ENCODE measurements around the gene DCAKD.

Gene DCAKD

GRCh38 chr17:44999433-44999832, 52.0 kb downstream of the DCAKD start:
- TF ChIP-seq CTCF (IDR thresholded peaks at IDR 0.05; ENCODE audit: low read depth, low read length, poor library complexity, severe bottlenecking): no peak
- TF ChIP-seq EZH2phosphoT487 (IDR thresholded peaks at IDR 0.05; ENCODE audit: borderline replicate concordance, low read length): no peak
- Histone ChIP-seq H3K4me3 (ENCODE audit: low read length) (no peak overlapping the region), H3K27ac (ENCODE audit: low read depth, low read length) (no peak overlapping the region), H3K27me3 (ENCODE audit: control insufficient read depth, low read length) (peaks cover 49% of the 10 kb centered on the region), H3K4me2 (ENCODE audit: low read length) (no peak overlapping the region), H4K20me1 (ENCODE audit: control insufficient read depth, insufficient read depth, low read depth, low read length) (no peaks in the 10 kb centered on the region), H3K9me3 (ENCODE audit: control insufficient read depth, insufficient read depth, low read length) (peaks cover 6% of the 10 kb centered on the region; the same call in 1 of the 2 replicates), H3K36me3 (ENCODE audit: control insufficient read depth, low read length) (no peaks in the 10 kb centered on the region), H3K4me1 (ENCODE audit: control insufficient read depth, low read length) (no peaks in the 10 kb centered on the region), H3F3A (ENCODE audit: control insufficient read depth, insufficient read depth) (no peaks in the 10 kb centered on the region), H3K79me2 (ENCODE audit: control insufficient read depth, low read length) (no peaks in the 10 kb centered on the region), H3K9me2 (replicated peaks; ENCODE audit: control insufficient read depth, low read length) (no peaks in the 10 kb centered on the region)

DNA sequence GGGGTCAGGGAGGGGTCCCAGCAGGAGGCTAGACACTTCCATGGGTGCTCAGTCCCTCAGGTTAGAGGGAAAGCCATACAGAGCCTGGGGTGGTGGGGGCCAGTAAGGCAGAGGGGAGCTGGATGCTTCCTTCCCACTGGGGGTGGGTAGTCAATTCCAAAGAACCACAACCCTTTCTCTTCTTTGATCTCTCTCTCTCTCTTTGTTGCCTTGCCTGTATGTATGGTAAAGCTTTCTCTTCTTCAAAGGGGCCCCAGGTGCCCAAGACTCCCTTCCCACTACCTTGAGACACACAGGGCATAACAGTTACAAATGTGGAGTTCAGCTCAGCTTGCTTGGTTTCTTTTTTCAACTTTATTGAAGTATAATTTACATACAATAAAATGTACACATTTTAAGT, 52.8 kb downstream of the DCAKD start:
- TF ChIP-seq EZH2phosphoT487 (IDR thresholded peaks at IDR 0.05; ENCODE audit: borderline replicate concordance, low read length) (no peak), CTCF (IDR thresholded peaks at IDR 0.05; ENCODE audit: low read depth, low read length, poor library complexity, severe bottlenecking) (no peak)
- no peak overlapping the region for H3K4me3 ChIP-seq (ENCODE audit: low read length)
- no peaks in the 10 kb centered on the region for H3K4me1 ChIP-seq (ENCODE audit: control insufficient read depth, low read length)
- H3K79me2 ChIP-seq (ENCODE audit: control insufficient read depth, low read length): no peaks in the 10 kb centered on the region
- H3K27ac ChIP-seq (ENCODE audit: low read depth, low read length): no peak overlapping the region
- H3K9me2 ChIP-seq (replicated peaks; ENCODE audit: control insufficient read depth, low read length): no peaks in the 10 kb centered on the region
- no peaks in the 10 kb centered on the region for H3K36me3 ChIP-seq (ENCODE audit: control insufficient read depth, low read length)
- H3F3A ChIP-seq (ENCODE audit: control insufficient read depth, insufficient read depth): no peaks in the 10 kb centered on the region
- H3K4me2 ChIP-seq (ENCODE audit: low read length): no peak overlapping the region
- H3K9me3 ChIP-seq (ENCODE audit: control insufficient read depth, insufficient read depth, low read length): peaks cover 6% of the 10 kb centered on the region; the same call in 1 of the 2 replicates
- H4K20me1 ChIP-seq (ENCODE audit: control insufficient read depth, insufficient read depth, low read depth, low read length): no peaks in the 10 kb centered on the region
- H3K27me3 ChIP-seq (ENCODE audit: control insufficient read depth, low read length): peaks cover 45% of the 10 kb centered on the region

DNA sequence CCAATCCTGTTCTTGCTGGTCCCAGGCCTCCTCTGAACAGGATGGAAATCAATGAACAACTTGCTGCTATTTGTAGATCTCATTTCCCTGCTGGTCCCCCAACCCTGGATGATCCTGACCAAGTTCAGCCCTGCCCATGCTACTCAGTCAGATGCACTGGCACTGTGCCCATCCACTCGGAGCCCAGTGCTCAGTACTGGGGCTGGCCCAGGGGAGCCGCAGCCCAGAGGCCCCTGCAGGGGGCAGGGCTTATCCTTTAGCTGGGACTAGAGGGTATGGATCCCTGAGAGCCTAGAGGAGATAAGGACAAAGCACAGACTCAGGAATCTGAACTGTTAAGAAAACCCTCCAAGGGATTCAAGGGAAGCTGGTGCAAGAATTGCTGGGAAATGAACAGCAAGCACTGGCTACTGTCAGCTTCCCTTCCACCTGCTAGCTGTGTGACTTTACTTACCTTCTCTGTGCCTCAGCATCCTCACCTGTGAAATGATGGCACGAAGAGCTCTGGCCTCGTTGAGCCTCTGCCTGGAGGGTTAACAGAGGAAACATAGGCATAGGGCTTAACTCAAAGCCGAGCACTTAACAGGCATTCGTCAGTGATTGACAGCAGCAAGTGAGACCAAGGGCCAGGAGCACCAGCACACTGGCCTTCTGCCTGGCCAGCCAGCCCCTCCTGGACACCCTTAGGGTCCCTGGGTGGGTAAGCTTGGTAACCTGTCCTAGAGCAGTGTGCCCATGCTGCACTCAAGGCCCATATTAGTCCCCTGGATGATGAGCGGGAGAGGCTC, 53.5 kb downstream of the DCAKD start:
- Histone ChIP-seq H3F3A (ENCODE audit: control insufficient read depth, insufficient read depth) (no peaks in the 10 kb centered on the region), H3K4me2 (ENCODE audit: low read length) (no peak overlapping the region), H3K9me3 (ENCODE audit: control insufficient read depth, insufficient read depth, low read length) (peaks cover 6% of the 10 kb centered on the region; the same call in 1 of the 2 replicates), H3K79me2 (ENCODE audit: control insufficient read depth, low read length) (no peaks in the 10 kb centered on the region), H3K36me3 (ENCODE audit: control insufficient read depth, low read length) (no peaks in the 10 kb centered on the region), H3K4me3 (ENCODE audit: low read length) (no peak overlapping the region), H4K20me1 (ENCODE audit: control insufficient read depth, insufficient read depth, low read depth, low read length) (no peaks in the 10 kb centered on the region), H3K4me1 (ENCODE audit: control insufficient read depth, low read length) (no peaks in the 10 kb centered on the region), H3K27me3 (ENCODE audit: control insufficient read depth, low read length) (peaks cover 40% of the 10 kb centered on the region), H3K27ac (ENCODE audit: low read depth, low read length) (no peak overlapping the region), H3K9me2 (replicated peaks; ENCODE audit: control insufficient read depth, low read length) (no peaks in the 10 kb centered on the region)
- TF ChIP-seq CTCF (IDR thresholded peaks at IDR 0.05; ENCODE audit: low read depth, low read length, poor library complexity, severe bottlenecking) (no peak), EZH2phosphoT487 (IDR thresholded peaks at IDR 0.05; ENCODE audit: borderline replicate concordance, low read length) (no peak)

Data from DOHH2 (cell line).